K562 (cell line): Measurements from ENCODE around the gene NVL. TPM values are rescaled to one million over a fixed set of nuclear protein-coding genes. Genes with fewer than 3 reads are reported as not detected.

Experiments used
- ATAC-seq: fragments of 200-7000 bp; cut with Tn5 transposase; 3 replicates; pipeline ENCODE4 v1.9.1; 2020; ENCODE audit warnings: moderate library complexity
- BruUV-seq: library from RNA; stranded (reverse); fragments of 400-500 nt; replicated peaks from 2 replicates; lab custom pipeline; 2021; lab: Mats Ljungman, UMichigan
- CTCF ChIA-PET: fragments of 300-600 bp; formaldehyde crosslinking; extraction: SDS; loops from one replicate; lab custom pipeline; 2021; ENCODE audit warnings: low intra/inter-chr PET ratio; lab: Yijun Ruan, JAX
- POLR2A ChIA-PET: fragments of 300-600, 350-650 bp; sonication (Branson Sonifier 250); formaldehyde crosslinking; extraction: SDS; loops from one replicate; lab custom pipeline; 2021; ENCODE audit warnings: antibody characterized with exemption, inconsistent platforms; lab: Yijun Ruan, JAX
- DNase-seq, 4 experiments: peaks; one replicate each; pipeline versions ENCODE4 v3.0.0 to v3.0.0-alpha.2; 2011 to 2018; ENCODE audit warnings: low spot score in 3 of 4, mixed read lengths in 3 of 4; ENCODE audit errors: extremely low read depth in 1 of 4
- FAIRE-seq: peaks from 2 replicates; lab custom pipeline; 2011; peaks lifted over from hg19 to GRCh38; lab: Jason Lieb, UNC
- H2AFZ ChIP-seq: 2 replicates; pipeline ENCODE4 v1.6.0; 2011; ENCODE audit warnings: low read depth, low read length, control low read depth, inconsistent platforms
- H3K27ac ChIP-seq: fragments of 200-600 bp; 3 replicates; pipeline ENCODE4 v1.8.0; 2011; ENCODE audit warnings: low read depth, mild to moderate bottlenecking, control low read depth, inconsistent platforms, low read length, moderate library complexity, mixed read lengths; ENCODE audit errors: extremely low read depth
- H3K27me3 ChIP-seq, 2 experiments: fragments of 300-600 bp in 1 of 2; 2 replicates in 1 of 2; 3 replicates in 1 of 2; pipeline versions ENCODE4 v1.6.0 to v1.8.0; 2011; ENCODE audit warnings: inconsistent platforms in 2 of 2, low read length in 2 of 2, mild to moderate bottlenecking in 1 of 2, mixed read lengths in 1 of 2, moderate library complexity in 1 of 2; ENCODE audit not compliant: control insufficient read depth in 2 of 2, insufficient read depth in 2 of 2
- H3K36me3 ChIP-seq: fragments of 300-600 bp; 3 replicates; pipeline ENCODE4 v1.8.0; 2011; ENCODE audit warnings: mild to moderate bottlenecking, low read length, inconsistent platforms; ENCODE audit not compliant: control insufficient read depth, insufficient read depth
- H3K4me1 ChIP-seq, 2 experiments: fragments of 200-600 bp in 1 of 2; replicated peaks in 1 of 2; 2 replicates in 1 of 2; 3 replicates in 1 of 2; pipeline versions ENCODE4 v1.5.1 to v1.8.0; 2011; ENCODE audit warnings: inconsistent platforms in 2 of 2, low read length in 2 of 2, mild to moderate bottlenecking in 1 of 2, mixed read lengths in 1 of 2, moderate library complexity in 1 of 2; ENCODE audit not compliant: control insufficient read depth in 2 of 2, insufficient read depth in 2 of 2
- H3K4me2 ChIP-seq: 2 replicates; pipeline ENCODE4 v1.6.1; 2011; ENCODE audit warnings: low read length, control low read depth, inconsistent platforms, mixed read lengths; ENCODE audit not compliant: insufficient read depth
- H3K4me3 ChIP-seq: fragments of 200-600 bp; sonication (generic), shearing (Covaris generic); 2 replicates; pipeline ENCODE4 v1.5.1; 2016; ENCODE audit warnings: control low read depth, inconsistent platforms
- H3K79me2 ChIP-seq: fragments of 200-600 bp; 3 replicates; pipeline ENCODE4 v1.8.0; 2011; ENCODE audit warnings: low read length, inconsistent platforms; ENCODE audit not compliant: control insufficient read depth, insufficient read depth
- H3K9ac ChIP-seq, 2 experiments: 2 replicates each; pipeline versions ENCODE4 v1.6.0 to v1.6.1; 2011; ENCODE audit warnings: low read depth in 2 of 2, low read length in 2 of 2, control low read depth in 1 of 2, inconsistent platforms in 1 of 2, mild to moderate bottlenecking in 1 of 2, mixed read lengths in 1 of 2; ENCODE audit not compliant: insufficient read depth in 1 of 2
- H3K9me1 ChIP-seq: one replicate; pipeline ENCODE4 v1.6.0; 2011; ENCODE audit warnings: inconsistent platforms, mild to moderate bottlenecking, low read length, moderate library complexity; ENCODE audit not compliant: control insufficient read depth, insufficient read depth
- H3K9me3 ChIP-seq: replicated peaks from 2 replicates; pipeline ENCODE4 v1.5.1; 2011; ENCODE audit warnings: low read depth, low read length, inconsistent platforms; ENCODE audit not compliant: control insufficient read depth, insufficient read depth
- H4K20me1 ChIP-seq: replicated peaks from 2 replicates; pipeline ENCODE4 v1.6.1; 2011; ENCODE audit warnings: low read length, inconsistent platforms, mixed read lengths; ENCODE audit not compliant: control insufficient read depth, insufficient read depth
- FUS ChIP-seq: fragments of 200-400 bp; formaldehyde crosslinking; optimal IDR thresholded peaks from 2 replicates; pipeline ENCODE3; 2017; ENCODE audit warnings: low read depth, low read length
- HIVEP1 ChIP-seq: fragments of 250-450 bp; sonication (Bioruptor Pico); IDR thresholded peaks from 2 replicates; pipeline ENCODE4 v1.4.0; 2020; ENCODE audit warnings: mild to moderate bottlenecking
- KDM4B ChIP-seq, 2 experiments: fragments of 450-650 bp in 1 of 2; sonication (generic) in 1 of 2; IDR thresholded peaks; 2 replicates each; pipeline ENCODE4 v1.6.1; 2016 to 2017; ENCODE audit warnings: borderline replicate concordance in 2 of 2, antibody characterized with exemption in 1 of 2, low read depth in 1 of 2, mild to moderate bottlenecking in 1 of 2
- MED1 ChIP-seq: sonication (generic); formaldehyde crosslinking; IDR thresholded peaks from 2 replicates; pipeline ENCODE4 v1.8.1; 2023; ENCODE audit warnings: missing genetic modification reagents, borderline replicate concordance
- MTF1 ChIP-seq: fragments of 250-450 bp; sonication (Bioruptor Pico); IDR thresholded peaks from 2 replicates; pipeline ENCODE4 v1.9.0; 2021; ENCODE audit warnings: moderate library complexity, mild to moderate bottlenecking, inconsistent platforms, borderline replicate concordance
- NFE2L1 ChIP-seq: fragments of 450-650 bp; IDR thresholded peaks from 2 replicates; pipeline ENCODE4 v1.6.1; 2016; ENCODE audit warnings: missing genetic modification characterization, low read depth, mild to moderate bottlenecking, missing compliant biosample characterization, moderate library complexity, borderline replicate concordance
- POLR2B ChIP-seq: fragments of 450-650 bp; IDR thresholded peaks from 2 replicates; pipeline ENCODE4 v1.6.1; 2018; ENCODE audit warnings: low read depth; ENCODE audit not compliant: partially characterized antibody
- POLR3G ChIP-seq: IDR thresholded peaks from 2 replicates; pipeline ENCODE4 v1.6.1; 2011; ENCODE audit not compliant: insufficient read length, insufficient replicate concordance; ENCODE audit errors: extremely low read depth
- ZNF217 ChIP-seq: sonication (generic); formaldehyde crosslinking; IDR thresholded peaks from 2 replicates; pipeline ENCODE4 v1.8.0; 2022; ENCODE audit warnings: mild to moderate bottlenecking, missing genetic modification reagents
- WGBS: fragments of 100-300 bp; shearing (Covaris generic); methylation state at CpG from one replicate; pipeline ENCODE4 v1.1.6; 2016; ENCODE audit warnings: low coverage, mixed read lengths; ENCODE audit not compliant: insufficient coverage; ENCODE audit errors: missing lambda C conversion rate; 5-methylcytosine and 5-hydroxymethylcytosine counted together
- in situ Hi-C: fragments of 300-500 bp; cut with MboI; formaldehyde crosslinking; loops from 4 replicates; pipeline ENCODE4 v1.15.0; 2018; ENCODE audit warnings: inconsistent platforms, mixed read lengths
- intact Hi-C: fragments of 100-400 bp; cut with micrococcal nuclease; formaldehyde crosslinking; loops from 2 replicates; pipeline ENCODE4 v1.14.2; 2022
- polyA plus RNA-seq, 8 experiments: library from polyadenylated mRNA; depleted of rRNA in 4 of 8; stranded (reverse) in 5 of 8; unstranded in 3 of 8; fragments of >200 nt; fragmentation: Nextera tagmentation in 2 of 8; fragmentation: Illumina TruSeq in 1 of 8; extraction: Ambion mirVana in 2 of 8; extraction: Trizol in 1 of 8; gene quantifications; 2 replicates each; pipeline versions ENCODE4 v1.2.1 to v1.2.3, GENCODE V29; 2011 to 2014; ENCODE audit warnings: inconsistent platforms in 1 of 8, missing spikeins in 1 of 8
- total RNA-seq, 7 experiments: library from RNA; depleted of rRNA in 6 of 7; stranded (reverse); fragments of >200 nt in 6 of 7; fragmentation: Illumina TruSeq in 2 of 7; extraction: Trizol in 2 of 7; gene quantifications; 2 replicates each; pipeline versions ENCODE4 v1.2.1 to v1.2.3, GENCODE V29; 2011 to 2021; ENCODE audit warnings: low replicate concordance in 1 of 7

The NVL gene
- total and polyA plus RNA-seq, 9 of the 15 experiments (the other 6 are each of a cell fraction or from before 2014, with no cell fraction given): 32.5 to 86.6 (median 62.9) TPM

DNA sequence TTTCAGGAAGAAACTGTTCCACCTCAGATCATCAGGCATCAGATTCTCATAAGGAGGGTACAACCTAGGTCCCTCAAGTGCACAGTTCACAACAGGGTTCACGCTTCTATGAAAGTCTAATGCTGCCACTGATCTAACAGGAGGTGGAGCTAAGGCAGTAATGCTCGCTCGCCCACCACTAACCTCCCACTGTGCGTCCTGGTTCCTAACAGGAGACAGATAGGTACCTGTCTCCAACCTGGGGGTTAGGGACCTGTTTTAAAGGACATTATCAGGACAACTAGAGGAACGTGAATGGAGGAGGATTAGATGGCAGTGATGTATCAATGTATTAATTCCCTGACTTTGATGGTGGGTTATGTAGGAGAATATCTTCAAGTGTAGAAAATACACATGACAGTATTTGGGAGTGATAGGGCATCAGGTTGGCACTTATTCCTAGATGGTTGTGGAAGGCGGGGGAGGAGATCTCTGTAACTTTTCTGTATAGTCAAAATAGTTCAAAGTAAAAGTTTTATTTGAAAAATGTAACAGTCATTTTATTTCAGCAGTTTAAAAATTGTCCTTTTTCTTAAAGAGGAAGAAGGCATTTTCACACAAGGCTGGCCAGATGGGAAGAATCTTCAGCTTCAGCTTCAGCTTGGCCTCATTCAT lies 103.0 kb downstream of the NVL start:
- Histone ChIP-seq H3K9me1 (no peaks in the 10 kb centered on the region), H3K9ac (no peak overlapping the region), H3K36me3 (peaks cover 40% of the 10 kb centered on the region; the same call in 2 of the 3 replicates), H2AFZ (no peak overlapping the region), H3K4me2 (no peak overlapping the region), H3K4me3 (no peak overlapping the region), H3K79me2 (no peaks in the 10 kb centered on the region), H3K9me3 (no peaks in the 10 kb centered on the region), H3K4me1 (peaks cover 0 to 6% of the 10 kb centered on the region in 2 experiments; a peak in 1 of 5 replicates), H4K20me1 (no peaks in the 10 kb centered on the region), H3K27me3 (no peaks in the 10 kb centered on the region; a peak in 1 of 5 replicates), H3K27ac (no peak overlapping the region)
- WGBS: 78% methylated on average over 6 of the region's 6 CpGs
- intact Hi-C loops (loop anchor here (10.0 kb wide), 1 partner anchor 532 kb away; no protein-coding TSS in a partner anchor), in situ Hi-C loops (no loop called here)
- CTCF ChIA-PET: no interaction called here
- no peak for DNase-seq
- FAIRE-seq: no peak
- no TSS peak for BruUV-seq
- TF ChIP-seq POLR3G (no peak), MED1 (CRISPR knock-in tag) (no peak), POLR2B (no peak), FUS (no peak), HIVEP1 (CRISPR knock-in tag) (no peak), KDM4B (IDR thresholded peaks at IDR 0.05; ENCODE audit: borderline replicate concordance in 2 of 2, low read depth in 1 of 2) (no peak), MTF1 (CRISPR knock-in tag) (no peak), NFE2L1 (tag) (no peak), ZNF217 (CRISPR knock-in tag) (no peak)
- POLR2A ChIA-PET: no interaction called here
- no peak for ATAC-seq
